Measurements from ENCODE around the gene POM121. TPM values are rescaled to one million over a fixed set of nuclear protein-coding genes. Genes with fewer than 3 reads are reported as not detected.
"Not testable (repeated sequence)": the region's sequence is repeated elsewhere in the genome, so short reads cannot be mapped to it uniquely, and the experiment has no call there.

POM121 gene
- total RNA-seq, result 21.5 TPM

DNA sequence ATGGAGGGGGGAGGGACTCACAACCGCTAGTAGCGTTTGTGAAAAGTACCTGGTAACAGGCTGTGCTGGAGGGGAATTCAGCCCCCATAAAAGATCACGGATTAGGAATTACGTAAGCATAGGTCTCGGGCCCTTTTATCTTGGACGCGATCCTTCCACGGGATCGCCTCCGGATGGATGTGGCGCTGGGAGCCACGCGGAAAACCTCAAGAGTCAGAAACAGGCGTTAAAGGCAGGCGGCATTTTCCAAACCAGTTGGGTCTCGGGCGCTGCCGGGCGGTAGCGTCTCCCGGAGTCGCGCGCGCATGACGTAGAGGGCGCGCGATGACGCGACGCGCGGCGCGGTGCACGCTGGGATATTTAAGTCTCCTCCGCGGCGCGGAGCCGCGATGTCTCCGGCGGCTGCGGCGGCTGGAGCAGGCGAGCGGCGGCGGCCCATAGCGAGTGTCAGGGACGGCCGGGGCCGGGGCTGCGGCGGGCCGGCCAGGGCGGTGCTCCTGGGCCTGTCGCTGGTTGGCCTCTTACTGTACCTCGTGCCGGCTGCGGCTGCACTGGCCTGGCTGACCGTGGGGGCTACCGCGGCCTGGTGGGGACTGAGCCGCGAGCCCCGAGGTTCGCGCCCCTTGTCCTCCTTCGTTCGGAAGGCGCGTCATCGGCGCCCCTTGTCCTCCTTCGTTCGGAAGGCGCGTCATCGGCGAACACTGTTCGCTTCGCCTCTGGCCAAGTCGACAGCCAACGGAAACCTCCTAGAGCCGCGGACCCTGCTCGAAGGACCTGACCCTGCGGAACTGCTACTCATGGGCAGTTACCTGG is at the start of gene POM121:
Gene POM121 (plus strand): TSS at position 363 of the 813 bp plus-strand sequence. CDS start 27 bp downstream, at position 390.
- peak; percentile 88 to 92 (median 90) for DNase-seq (ENCODE audit: low read depth in 2 of 3, low spot score in 2 of 3)

DNA sequence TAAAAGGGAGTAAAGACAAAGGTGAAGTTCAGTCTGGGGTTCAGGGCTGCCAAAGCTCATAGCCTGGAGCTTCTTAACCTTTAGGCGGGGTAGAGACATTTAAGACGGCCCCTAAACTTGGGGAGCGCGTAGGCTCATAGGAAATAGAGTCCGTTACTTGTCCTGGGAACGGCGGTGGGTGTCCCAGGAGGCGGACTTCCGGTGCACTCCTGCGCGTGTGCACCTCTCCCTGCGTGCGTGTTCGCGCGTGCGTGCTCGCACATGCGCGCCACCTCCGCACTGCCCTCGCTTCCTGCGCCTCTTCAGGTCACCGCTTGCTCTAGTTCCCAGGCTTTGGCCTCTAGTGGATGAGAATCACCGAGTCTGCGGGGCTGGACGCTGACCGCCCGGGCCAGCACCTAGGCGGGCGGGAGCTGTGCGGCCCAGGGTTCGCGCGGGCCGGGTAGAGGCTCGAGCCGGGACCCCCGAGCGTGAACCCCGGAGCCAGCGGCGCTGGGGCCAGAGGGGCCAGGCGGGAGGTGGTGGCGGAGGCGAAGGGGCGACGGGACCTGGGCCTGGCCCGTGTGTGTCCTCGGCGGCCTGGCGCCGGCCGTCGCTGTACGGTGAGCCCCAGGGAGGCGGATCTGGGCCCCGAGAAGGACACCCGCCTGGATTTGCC is 45.7 kb upstream of the POM121 start:
- peak; percentile 40 to 70 (median 65) for DNase-seq (ENCODE audit: low read depth in 2 of 3, low spot score in 2 of 3)

DNA sequence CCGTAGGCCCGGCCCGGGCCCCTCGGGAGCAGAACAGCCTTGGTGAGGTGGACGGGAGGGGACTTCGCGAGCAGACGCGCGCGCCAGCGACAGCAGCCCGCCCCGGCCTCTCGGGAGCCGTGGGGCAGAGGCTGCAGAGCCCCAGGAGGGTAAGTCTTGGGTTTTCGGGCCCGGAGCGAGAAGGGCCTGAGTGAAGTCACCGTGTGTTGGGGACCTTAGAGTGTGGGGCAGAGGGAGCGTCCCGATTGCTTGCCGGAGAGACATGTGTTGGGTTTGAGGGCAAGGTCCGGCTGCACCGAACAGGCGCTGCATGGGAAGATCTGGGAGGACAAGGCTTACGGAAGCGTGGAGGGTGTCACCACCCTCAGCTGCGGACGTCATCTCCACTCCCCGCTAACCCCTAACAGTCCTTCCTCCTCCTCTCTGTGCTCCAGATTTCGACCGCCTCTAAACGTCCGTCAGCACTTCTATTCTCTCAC is 45.1 kb upstream of the POM121 start:
- DNase-seq (ENCODE audit: low read depth in 2 of 3, low spot score in 2 of 3), result peak in 2 of 3 donors; percentile 37 to 41

DNA sequence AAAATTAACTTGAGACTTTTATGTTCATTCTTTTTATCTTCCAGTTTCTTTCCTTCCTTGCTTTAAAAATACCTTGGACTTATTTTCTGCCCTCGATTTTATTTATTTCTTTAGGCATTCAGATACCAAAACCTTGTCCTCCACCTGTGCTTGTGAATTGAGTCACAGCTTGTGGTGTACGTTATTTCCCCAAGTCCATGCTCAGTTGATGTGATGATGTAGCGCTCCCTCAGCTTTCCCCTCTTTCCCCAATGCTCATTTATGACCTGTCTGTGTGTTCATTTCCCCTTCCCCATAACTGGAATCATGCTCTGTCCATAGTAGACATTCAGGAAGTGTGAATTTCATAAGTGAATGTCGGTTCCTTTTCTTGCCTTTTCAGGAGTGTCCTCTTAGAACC is 33.1 kb upstream of the POM121 start:
- not testable (repeated sequence) for DNase-seq (ENCODE audit: low read depth in 2 of 3, low spot score in 2 of 3)

DNA sequence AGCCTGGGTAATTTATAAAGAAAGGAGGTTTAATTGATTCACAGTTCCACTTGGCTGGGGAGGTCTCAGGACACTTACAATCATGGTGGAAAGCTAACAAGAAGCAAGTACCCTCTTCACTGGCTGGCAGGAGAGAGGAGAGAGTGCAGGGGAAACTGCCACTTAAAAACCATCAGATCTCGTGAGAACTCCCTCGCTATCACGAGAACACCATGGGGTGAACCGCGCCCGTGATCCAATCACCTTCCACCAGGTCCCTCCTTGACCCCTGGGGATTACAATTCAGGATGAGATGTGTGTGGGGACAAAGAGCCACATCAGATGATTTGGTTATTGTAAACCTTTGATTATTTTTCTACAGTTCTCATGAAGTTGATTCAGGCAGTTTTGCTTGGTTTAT is 20.2 kb upstream of the POM121 start:
- DNase-seq (ENCODE audit: low read depth in 2 of 3, low spot score in 2 of 3), result not testable (repeated sequence)

DNA sequence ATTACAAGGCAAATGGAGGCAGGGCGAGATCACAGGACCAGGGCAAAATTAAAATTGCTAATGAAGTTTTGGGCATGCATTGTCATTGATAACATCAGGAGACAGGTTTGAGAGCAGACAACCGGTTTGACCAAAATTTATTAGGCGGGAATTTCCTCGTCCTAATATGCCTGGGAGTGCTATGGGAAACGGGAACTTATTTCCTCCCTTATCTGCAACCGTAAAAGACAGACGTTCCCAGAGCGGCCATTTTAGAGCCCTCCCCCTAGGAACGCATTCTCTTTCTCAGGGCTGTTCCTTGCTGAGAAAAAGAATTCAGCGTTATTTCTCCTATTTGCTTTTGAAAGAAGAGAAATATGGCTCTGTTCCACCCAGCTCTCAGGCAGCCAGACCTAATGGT is 16.5 kb upstream of the POM121 start:
- DNase-seq (ENCODE audit: low read depth in 2 of 3, low spot score in 2 of 3), result not testable (repeated sequence)

DNA sequence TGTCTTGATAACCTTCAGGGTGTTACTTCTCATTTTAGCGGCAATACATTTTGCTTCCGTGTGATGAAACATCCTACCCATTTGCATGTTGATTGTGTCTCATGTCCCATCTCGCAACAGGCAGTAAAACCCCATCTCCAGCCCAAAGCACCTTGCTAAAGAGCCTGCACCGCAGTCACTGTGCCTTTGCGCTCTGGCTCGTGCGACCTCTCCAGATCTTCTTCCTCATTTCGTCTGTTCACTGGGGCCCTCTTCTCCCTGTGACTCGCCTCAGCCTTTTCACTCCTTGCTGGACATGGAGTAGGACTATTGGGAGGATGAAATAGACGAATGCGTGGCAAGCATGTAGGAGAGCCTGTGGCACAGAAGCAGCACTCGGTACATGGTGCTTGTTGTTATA is 13.5 kb upstream of the POM121 start:
- DNase-seq (ENCODE audit: low read depth in 2 of 3, low spot score in 2 of 3), result not testable (repeated sequence)

DNA sequence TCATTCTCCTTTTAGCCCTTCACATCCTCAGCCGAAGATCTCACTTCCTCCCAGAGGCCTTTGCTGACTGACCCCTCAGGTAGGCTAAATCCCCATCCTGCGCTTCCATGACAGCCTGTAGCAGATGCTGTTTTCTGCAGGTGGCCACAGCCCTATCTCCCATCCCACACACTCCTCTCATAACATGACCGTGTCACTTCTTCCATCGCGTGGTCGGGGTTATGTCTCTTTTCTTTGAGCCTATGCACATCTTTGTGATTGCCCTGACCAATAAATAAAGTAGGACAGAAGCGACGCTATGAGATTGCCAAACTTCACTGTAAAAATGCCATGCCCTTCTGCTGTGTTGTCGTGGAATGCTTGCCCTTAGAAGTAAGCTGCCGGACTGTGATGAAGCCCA is 11.1 kb upstream of the POM121 start:
- not testable (repeated sequence) for DNase-seq (ENCODE audit: low read depth in 2 of 3, low spot score in 2 of 3)

DNA sequence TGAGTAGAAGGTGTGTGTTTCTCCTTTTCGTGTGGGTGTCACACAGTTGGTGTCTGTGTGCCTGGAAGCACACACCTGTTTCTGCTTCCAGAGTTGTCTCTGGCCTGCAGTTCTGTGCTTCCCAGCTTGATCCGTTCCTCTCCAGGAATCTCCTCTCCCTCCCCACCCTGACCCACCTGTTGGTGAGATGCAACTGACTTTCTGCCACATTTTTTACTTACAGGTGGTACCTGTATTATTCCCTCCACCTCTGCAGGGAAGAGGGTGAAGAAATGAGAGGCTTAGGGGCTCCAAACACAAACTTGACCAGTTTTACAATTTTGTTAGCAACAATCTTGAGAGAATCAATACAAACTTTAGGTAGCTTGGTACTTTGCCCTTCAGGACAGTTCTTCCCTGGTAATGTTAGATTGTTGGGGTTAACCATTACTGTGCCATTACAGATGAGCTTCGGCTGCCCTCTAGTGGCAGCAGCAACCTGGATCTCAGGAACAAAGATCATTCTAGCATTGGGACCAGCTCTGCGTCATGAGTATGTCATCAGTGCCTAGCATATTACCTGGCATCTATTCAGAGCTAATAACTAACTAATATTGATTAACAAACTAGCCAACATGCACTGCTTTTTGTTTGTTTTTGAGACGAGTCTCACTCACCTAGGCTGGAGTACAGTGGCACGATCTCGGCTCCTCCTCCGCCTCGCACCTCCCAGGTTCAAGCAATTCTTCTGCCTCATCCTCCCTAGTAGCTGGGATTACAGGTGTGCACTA is 10.0 kb upstream of the POM121 start:
- DNase-seq (ENCODE audit: low read depth in 2 of 3, low spot score in 2 of 3), result peak in 2 of 3 donors; percentile 34 to 64

DNA sequence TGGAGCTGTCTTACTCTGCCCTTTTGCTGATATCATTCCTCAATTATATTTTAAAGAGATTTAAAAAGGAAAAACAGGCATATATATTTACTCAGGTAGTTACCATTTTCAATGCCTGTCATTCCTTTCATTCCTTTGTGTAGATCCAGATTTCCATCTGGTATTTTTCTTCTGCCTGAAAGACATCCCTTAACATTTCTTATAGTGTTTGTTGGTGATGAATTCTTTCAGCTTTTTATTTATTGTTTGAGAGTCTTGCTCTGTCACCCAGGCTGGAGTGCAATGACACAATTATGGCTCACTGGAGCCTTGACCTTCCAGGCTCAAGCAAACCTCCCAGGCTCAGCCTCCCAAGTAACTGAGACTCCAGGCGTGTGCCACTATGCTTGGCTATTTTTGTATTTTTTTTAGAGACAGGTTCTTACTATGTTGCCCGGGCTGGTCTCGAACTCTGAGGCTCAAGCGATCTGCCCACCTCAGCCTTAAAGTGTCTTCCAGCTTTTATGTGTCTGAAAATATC is 5.6 kb upstream of the POM121 start:
- DNase-seq (ENCODE audit: low read depth in 2 of 3, low spot score in 2 of 3), result no peak

DNA sequence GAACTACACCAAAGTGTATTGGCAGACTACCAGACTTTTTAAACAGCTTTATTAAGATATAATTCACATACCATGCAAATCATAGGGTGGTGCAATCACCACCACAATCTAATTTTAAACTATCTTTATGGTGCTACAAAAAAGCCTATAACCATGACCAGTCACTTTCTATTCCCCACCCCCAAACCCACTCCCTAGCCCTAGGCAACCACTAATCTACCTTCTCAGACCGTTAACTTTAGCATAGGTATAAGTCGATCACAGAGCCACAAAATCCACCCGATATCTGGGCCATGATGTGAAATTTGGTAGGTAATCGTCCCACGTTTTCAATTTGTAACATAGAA is 536 bp upstream of the POM121 start:
- DNase-seq (ENCODE audit: low read depth in 2 of 3, low spot score in 2 of 3), result peak in 1 of 3 donors; percentile 18

DNA sequence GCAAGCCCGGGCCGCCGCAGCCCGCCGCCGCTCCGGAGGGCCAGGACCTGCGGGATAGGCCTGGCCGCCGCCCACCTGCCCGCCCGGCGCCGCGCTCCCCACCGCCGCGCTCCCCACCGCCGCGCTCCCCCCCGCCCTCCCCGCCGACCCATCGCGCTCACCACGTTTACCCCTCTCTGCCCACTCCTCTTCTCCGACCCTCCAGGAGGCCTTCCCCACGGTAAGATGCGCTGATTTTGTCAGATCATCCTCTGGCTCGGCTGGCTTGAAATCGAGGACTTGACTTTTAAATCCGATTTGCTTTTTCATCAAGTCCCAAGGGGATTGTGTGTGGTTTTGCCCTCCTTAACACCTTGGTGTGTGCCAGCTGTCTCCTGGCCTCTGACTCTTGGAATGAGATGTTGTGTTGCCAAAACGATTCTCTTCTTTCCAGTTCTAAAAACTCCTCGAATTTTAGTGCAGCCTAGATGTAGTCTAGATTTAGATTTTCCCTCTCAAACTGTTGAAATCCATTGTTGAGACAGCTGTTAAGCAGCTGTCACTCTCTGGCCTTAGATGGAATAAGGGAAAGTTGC is 738 bp downstream of the POM121 start:
- no peak for DNase-seq (ENCODE audit: low read depth in 2 of 3, low spot score in 2 of 3)

DNA sequence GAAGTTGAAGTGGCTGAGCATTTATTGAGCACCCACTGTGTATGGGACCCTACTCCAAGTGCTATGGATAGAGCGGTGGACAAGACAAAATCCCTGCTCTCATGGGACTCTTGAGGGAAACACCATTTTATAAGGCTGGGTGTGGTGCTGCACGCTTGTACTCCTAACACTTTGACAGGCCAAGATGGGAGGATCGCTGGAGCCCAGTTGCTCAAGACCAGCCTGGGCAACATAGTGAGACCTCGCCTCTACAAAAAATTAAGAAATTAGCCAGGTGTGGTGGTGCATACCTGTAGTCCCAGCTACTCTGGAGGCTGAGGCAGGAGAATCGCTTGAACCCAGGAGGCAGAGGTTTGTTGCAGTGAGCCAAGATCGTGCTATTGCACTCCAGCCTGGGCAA is 2.9 kb downstream of the POM121 start:
- not testable (repeated sequence) for DNase-seq (ENCODE audit: low read depth in 2 of 3, low spot score in 2 of 3)

DNA sequence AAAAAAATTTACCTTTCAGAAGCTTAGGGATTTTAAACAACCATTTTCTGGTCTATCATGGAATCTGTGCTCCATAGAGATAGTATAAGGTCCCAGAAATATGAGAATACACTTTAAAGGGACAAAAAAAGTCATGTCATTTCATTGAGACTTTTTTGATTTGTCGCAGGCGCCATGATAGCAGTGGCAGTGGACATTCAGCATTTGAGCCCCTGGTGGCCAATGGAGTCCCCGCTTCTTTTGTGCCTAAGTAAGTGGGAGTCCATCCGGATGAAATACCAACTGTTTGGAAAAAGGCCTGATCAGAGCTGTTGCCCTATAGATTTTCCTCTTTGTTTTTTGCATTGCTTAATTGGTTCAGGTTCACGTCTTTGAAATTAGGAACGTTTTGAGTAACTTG is 3.3 kb downstream of the POM121 start:
- DNase-seq (ENCODE audit: low read depth in 2 of 3, low spot score in 2 of 3), result not testable (repeated sequence)

DNA sequence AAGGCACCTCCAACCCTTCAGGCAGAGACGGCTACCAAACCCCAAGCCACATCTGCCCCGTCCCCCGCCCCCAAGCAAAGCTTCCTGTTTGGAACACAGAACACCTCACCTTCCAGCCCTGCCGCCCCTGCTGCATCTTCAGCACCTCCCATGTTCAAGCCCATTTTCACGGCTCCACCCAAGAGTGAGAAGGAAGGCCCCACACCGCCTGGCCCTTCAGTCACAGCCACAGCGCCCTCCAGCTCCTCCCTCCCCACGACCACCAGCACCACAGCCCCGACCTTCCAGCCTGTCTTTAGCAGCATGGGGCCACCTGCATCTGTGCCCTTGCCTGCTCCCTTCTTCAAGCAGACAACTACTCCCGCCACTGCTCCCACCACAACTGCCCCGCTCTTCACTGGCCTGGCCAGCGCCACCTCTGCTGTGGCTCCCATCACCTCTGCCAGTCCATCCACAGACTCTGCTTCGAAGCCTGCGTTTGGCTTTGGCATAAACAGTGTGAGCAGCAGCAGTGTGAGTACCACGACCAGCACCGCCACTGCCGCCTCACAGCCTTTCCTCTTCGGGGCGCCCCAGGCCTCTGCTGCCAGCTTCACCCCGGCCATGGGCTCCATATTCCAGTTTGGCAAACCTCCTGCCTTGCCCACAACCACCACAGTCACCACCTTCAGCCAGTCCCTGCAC is 17.3 kb downstream of the POM121 start:
- not testable (repeated sequence) for DNase-seq (ENCODE audit: low read depth in 2 of 3, low spot score in 2 of 3)

DNA sequence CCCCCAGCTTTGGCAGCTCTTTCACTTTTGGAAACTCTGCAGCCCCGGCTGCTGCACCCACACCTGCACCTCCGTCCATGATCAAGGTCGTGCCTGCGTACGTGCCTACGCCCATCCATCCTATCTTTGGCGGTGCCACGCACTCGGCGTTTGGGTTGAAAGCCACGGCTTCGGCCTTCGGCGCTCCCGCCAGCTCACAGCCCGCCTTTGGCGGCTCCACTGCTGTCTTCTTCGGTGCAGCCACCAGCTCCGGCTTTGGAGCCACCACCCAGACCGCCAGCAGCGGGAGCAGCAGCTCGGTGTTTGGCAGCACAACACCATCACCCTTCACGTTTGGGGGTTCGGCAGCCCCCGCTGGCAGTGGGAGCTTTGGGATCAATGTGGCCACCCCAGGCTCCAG is 18.1 kb downstream of the POM121 start:
- DNase-seq (ENCODE audit: low read depth in 2 of 3, low spot score in 2 of 3), result not testable (repeated sequence)

DNA sequence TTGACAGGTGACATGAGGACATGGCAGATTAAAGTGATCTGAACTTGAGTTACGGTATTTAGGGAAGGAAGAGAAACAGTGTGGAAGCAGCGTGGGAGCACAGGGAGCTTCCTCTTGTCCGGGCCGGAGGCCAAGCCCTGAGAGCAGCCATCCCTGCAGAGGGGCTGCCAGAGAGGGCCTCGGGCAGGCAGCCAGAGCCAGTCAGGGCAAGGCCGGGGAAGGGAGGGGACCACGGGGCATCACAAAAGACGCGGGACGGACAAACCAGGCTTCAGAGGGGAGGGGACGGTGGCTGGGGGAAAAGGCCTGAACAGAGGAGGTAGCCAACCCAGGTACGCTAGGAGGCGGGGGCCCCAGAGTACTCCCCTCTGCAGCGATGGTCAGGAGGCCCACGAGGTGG is 20.0 kb downstream of the POM121 start:
- not testable (repeated sequence) for DNase-seq (ENCODE audit: low read depth in 2 of 3, low spot score in 2 of 3)

DNA sequence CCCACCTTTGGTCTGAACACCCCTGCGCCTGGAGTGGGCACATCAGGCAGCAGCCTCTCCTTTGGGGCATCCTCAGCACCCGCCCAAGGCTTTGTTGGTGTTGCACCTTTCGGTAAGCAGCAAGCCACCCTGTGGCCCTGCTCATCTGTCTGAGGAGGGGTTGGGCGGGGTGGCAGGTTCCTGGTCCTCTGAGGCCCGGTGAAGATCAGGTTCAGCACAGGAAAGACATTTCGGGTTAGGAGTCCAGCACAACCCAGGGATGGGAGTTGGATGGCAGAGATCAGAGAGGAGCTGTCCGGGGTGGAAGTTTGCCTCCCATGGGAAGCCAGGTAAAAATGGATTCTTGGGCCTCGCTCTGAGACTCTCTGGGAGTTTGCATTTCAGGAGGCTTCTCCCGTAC is 20.7 kb downstream of the POM121 start:
- not testable (repeated sequence) for DNase-seq (ENCODE audit: low read depth in 2 of 3, low spot score in 2 of 3)

DNA sequence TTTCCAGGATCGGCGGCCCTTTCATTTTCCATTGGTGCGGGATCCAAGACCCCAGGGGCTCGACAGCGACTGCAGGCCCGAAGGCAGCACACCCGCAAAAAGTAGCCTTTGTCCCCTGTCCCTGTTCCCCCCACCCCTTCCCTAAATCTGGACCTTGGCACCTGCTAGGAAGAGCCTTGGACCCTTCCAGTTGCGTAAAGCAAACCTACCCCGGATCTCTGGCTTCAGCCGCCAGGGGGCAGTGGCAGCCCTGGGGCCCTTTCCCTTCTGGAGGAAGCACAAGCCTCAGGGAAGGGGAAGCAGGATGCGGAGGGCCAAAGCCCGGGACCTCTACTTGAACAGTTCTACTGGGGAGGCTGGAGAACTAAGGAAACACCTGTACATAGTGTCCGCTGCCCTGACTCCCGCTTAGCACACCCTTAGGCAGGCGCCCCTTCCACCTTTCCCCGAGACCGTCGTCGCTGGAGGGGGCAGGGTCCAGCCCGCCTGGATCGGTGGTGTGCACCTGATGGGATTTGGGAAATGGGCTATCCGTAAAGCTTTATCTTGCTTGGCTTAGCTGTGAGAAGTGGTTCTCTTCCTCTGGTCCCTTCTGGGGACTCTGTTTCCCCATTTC is 21.3 kb downstream of the POM121 start:
- DNase-seq (ENCODE audit: low read depth in 2 of 3, low spot score in 2 of 3), result not testable (repeated sequence)

DNA sequence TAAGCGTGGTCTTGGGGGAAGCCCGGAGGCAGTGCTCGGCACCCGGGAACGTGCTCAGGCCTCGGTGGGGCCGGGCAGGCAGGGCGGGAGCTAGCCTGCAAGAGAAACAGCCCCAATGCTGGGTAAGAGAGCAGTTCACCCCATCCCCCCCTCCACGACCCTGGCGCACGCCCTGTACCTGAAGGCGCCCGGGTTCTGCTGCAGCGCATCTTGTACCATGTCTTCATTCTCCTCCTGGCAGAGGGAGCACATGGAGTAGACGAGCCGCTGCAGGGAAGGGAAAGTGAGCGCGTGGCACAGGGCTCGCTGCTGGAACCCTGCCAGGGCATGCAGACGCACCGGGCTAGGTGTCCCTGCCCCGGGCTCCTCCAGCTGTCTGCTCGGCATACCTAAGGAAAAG is 23.8 kb downstream of the POM121 start:
- not testable (repeated sequence) for DNase-seq (ENCODE audit: low read depth in 2 of 3, low spot score in 2 of 3)
